NCI-H1417 (cell line): Measurements from ENCODE around the gene TXLNA.

Experiments used
- DNase-seq, 3 experiments: peaks; one replicate each; lab custom pipeline; 2025; lab: John Stamatoyannopoulos, UW

The TXLNA gene

GRCh38 chr1:32208891-32209328 is 29.4 kb downstream of the TXLNA start, which contains the start of gene DCDC2B:
DCDC2B (plus strand) TSS chr1:32209089; CDS start chr1:32209094, 5 bp downstream.
- DNase-seq = peak; percentile 83 to 94 (median 91)

GRCh38 chr1:32215629-32216480 is 36.4 kb downstream of the TXLNA start:
- DNase-seq = peak; percentile 56 to 73 (median 68)

- no peak for DNase-seq
Observed at GRCh38 chr1:32216566-32216965, 37.1 kb downstream of the TXLNA start.

- DNase-seq = no peak
Observed at GRCh38 chr1:32219022-32219421, 39.5 kb downstream of the TXLNA start.

- peak in 1 of 3 experiments; percentile 39 for DNase-seq
Observed at GRCh38 chr1:32220746-32221580, 41.5 kb downstream of the TXLNA start.

- DNase-seq = no peak
Observed at GRCh38 chr1:32221581-32221979, 42.1 kb downstream of the TXLNA start.

- peak; percentile 88 to 95 (median 90) for DNase-seq
Observed at GRCh38 chr1:32221980-32222755, 42.7 kb downstream of the TXLNA start, which contains the start of the genes EIF3I and TMEM234. EIF3I (plus strand) TSS chr1:32222407; CDS start chr1:32222442, 35 bp downstream. TMEM234 (minus strand) TSS chr1:32222353; CDS start chr1:32222322, 31 bp downstream.

GRCh38 chr1:32223683-32224082 is 44.2 kb downstream of the TXLNA start:
- DNase-seq = no peak

GRCh38 chr1:32224285-32224684 is 44.8 kb downstream of the TXLNA start:
- DNase-seq = no peak

GRCh38 chr1:32228771-32229170 is 49.3 kb downstream of the TXLNA start:
- no peak for DNase-seq

GRCh38 chr1:32231843-32232432 is 52.5 kb downstream of the TXLNA start:
- no peak for DNase-seq

- DNase-seq = peak in 2 of 3 experiments; percentile 20 to 54
Observed at GRCh38 chr1:32232558-32233304, 53.3 kb downstream of the TXLNA start.

GRCh38 chr1:32234792-32235191 is 55.3 kb downstream of the TXLNA start:
- no peak for DNase-seq

- peak; percentile 62 to 80 (median 74) for DNase-seq
Observed at GRCh38 chr1:32239337-32239736, 59.9 kb downstream of the TXLNA start.

- DNase-seq = peak; percentile 60 to 85 (median 84)
Observed at GRCh38 chr1:32239790-32240139, 60.3 kb downstream of the TXLNA start.

GRCh38 chr1:32240140-32240951 is 60.9 kb downstream of the TXLNA start:
- DNase-seq = peak; percentile 86 to 92 (median 92)

GRCh38 chr1:32241001-32241763 is 61.7 kb downstream of the TXLNA start:
- DNase-seq = peak; percentile 75 to 87 (median 82)

- peak in 1 of 3 experiments; percentile 28 for DNase-seq
Observed at GRCh38 chr1:32242341-32242851, 62.9 kb downstream of the TXLNA start.

GRCh38 chr1:32246888-32247273 is 67.4 kb downstream of the TXLNA start, which contains the start of gene FAM167B:
FAM167B (plus strand) TSS chr1:32247222; CDS start chr1:32247422, 200 bp downstream.
- no peak for DNase-seq
